ENCODE results near the gene LTBP2. TPM values are rescaled to one million over a fixed set of nuclear protein-coding genes. Genes with fewer than 3 reads are reported as not detected.

The LTBP2 gene
- 203 and 458 TPM in 2 replicates for total RNA-seq

GRCh38 chr14:74611650-74612349 is at the start of gene LTBP2:
LTBP2 (minus strand) TSS chr14:74612237; CDS start chr14:74611944, 293 bp downstream.

GRCh38 chr14:74493343-74494261 is 118.4 kb downstream of the LTBP2 start, which contains the start of gene ISCA2:
ISCA2 (plus strand) TSS chr14:74493765; CDS start chr14:74493775, 10 bp downstream.

GRCh38 chr14:74492776-74493342 is 119.2 kb downstream of the LTBP2 start, which contains the start of gene NPC2:
NPC2 (minus strand) TSS chr14:74493305; CDS start chr14:74493274, 31 bp downstream.

Other genes starting within 250 kb of the LTBP2 start
- gene SYNDIG1L, start 186.0 kb downstream of the LTBP2 start, total RNA-seq = not detected in 2 replicates
- gene NPC2, start 118.9 kb downstream of the LTBP2 start, total RNA-seq = 145 and 299 TPM in 2 replicates
- gene ISCA2, start 118.5 kb downstream of the LTBP2 start, total RNA-seq = 9.0 and 11.0 TPM in 2 replicates
- gene AREL1, start 100.8 kb upstream of the LTBP2 start, total RNA-seq = 41.8 and 57.6 TPM in 2 replicates
- gene FCF1, start 100.9 kb upstream of the LTBP2 start, total RNA-seq = 36.1 and 42.0 TPM in 2 replicates
- 25.8 and 39.7 TPM in 2 replicates for gene YLPM1, start 151.1 kb upstream of the LTBP2 start, total RNA-seq